Trophoblast cell (in vitro differentiated cells and primary cell): Measurements from ENCODE around the gene PLA1A.

Experiments
- DNase-seq, 2 donors: peaks; one replicate each; pipeline ENCODE4 v3.0.0-alpha.2; 2016
- H2AFZ ChIP-seq: 2 replicates; pipeline ENCODE4 v1.6.1; 2013; ENCODE audit warnings: low read length, moderate library complexity, mild to moderate bottlenecking; ENCODE audit not compliant: insufficient read depth, poor library complexity
- H2AK5ac ChIP-seq: 2 replicates; pipeline ENCODE4 v1.6.1; 2013; ENCODE audit warnings: mild to moderate bottlenecking, low read length
- H2BK120ac ChIP-seq: 2 replicates; pipeline ENCODE4 v1.6.1; 2013; ENCODE audit warnings: low read length, mild to moderate bottlenecking, moderate library complexity; ENCODE audit not compliant: insufficient read depth, poor library complexity
- H2BK12ac ChIP-seq: 2 replicates; pipeline ENCODE4 v1.6.1; 2013; ENCODE audit warnings: mild to moderate bottlenecking, low read length, moderate library complexity
- H2BK5ac ChIP-seq: 2 replicates; pipeline ENCODE4 v1.6.1; 2013; ENCODE audit warnings: low read length, low read depth, moderate library complexity, mild to moderate bottlenecking; ENCODE audit not compliant: poor library complexity
- H3K14ac ChIP-seq: 2 replicates; pipeline ENCODE4 v1.6.1; 2013; ENCODE audit warnings: mild to moderate bottlenecking, low read length
- H3K18ac ChIP-seq: 2 replicates; pipeline ENCODE4 v1.6.1; 2013; ENCODE audit warnings: mild to moderate bottlenecking, low read length
- H3K23ac ChIP-seq: 2 replicates; pipeline ENCODE4 v1.6.1; 2013; ENCODE audit warnings: low read length
- H3K27ac ChIP-seq: 2 replicates; pipeline ENCODE4 v1.5.1; 2013; ENCODE audit warnings: low read depth, mild to moderate bottlenecking, inconsistent platforms, low read length, moderate library complexity
- H3K27me3 ChIP-seq: 2 replicates; pipeline ENCODE4 v1.6.1; 2013; ENCODE audit warnings: inconsistent platforms, mild to moderate bottlenecking, low read length, moderate library complexity; ENCODE audit not compliant: insufficient read depth
- H3K36me3 ChIP-seq, 2 experiments: 1 replicate in 1 of 2; 2 replicates in 1 of 2; pipeline ENCODE4 v1.6.1; 2013; ENCODE audit warnings: low read length in 2 of 2, mild to moderate bottlenecking in 2 of 2, moderate library complexity in 1 of 2; ENCODE audit not compliant: insufficient read depth in 2 of 2, control insufficient read depth in 1 of 2
- H3K4ac ChIP-seq: 2 replicates; pipeline ENCODE4 v1.6.1; 2013; ENCODE audit warnings: low read depth, mild to moderate bottlenecking, low read length, moderate library complexity
- H3K4me1 ChIP-seq, 2 experiments: 1 replicate in 1 of 2; 2 replicates in 1 of 2; pipeline ENCODE4 v1.6.1; 2013; ENCODE audit warnings: low read length in 2 of 2, mild to moderate bottlenecking in 2 of 2, moderate library complexity in 1 of 2; ENCODE audit not compliant: insufficient read depth in 2 of 2, control insufficient read depth in 1 of 2
- H3K4me2 ChIP-seq: 2 replicates; pipeline ENCODE4 v1.6.1; 2013; ENCODE audit warnings: inconsistent platforms, mild to moderate bottlenecking, low read length, moderate library complexity
- H3K4me3 ChIP-seq: 2 replicates; pipeline ENCODE4 v1.5.1; 2013; ENCODE audit warnings: mild to moderate bottlenecking, low read depth, low read length, inconsistent platforms
- H3K79me1 ChIP-seq: one replicate; pipeline ENCODE4 v1.6.1; 2013; ENCODE audit warnings: low read length
- H3K79me2 ChIP-seq: 2 replicates; pipeline ENCODE4 v1.6.1; 2013; ENCODE audit warnings: low read length, mild to moderate bottlenecking; ENCODE audit not compliant: control insufficient read depth, insufficient read depth, poor library complexity
- H3K9ac ChIP-seq: 2 replicates; pipeline ENCODE4 v1.6.1; 2013; ENCODE audit warnings: mild to moderate bottlenecking, low read length
- H3K9me3 ChIP-seq: 2 replicates; pipeline ENCODE4 v1.6.1; 2013; ENCODE audit warnings: low read depth, mild to moderate bottlenecking, control low read depth, inconsistent platforms, low read length; ENCODE audit not compliant: insufficient read depth
- H4K12ac ChIP-seq: 2 replicates; pipeline ENCODE4 v1.6.1; 2013; ENCODE audit warnings: low read depth, mild to moderate bottlenecking, low read length, moderate library complexity
- H4K8ac ChIP-seq: 2 replicates; pipeline ENCODE4 v1.6.1; 2013; ENCODE audit warnings: low read depth, mild to moderate bottlenecking, low read length, moderate library complexity
- H4K91ac ChIP-seq: one replicate; pipeline ENCODE4 v1.6.1; 2013; ENCODE audit warnings: low read depth, mild to moderate bottlenecking, low read length, moderate library complexity
- WGBS: extraction: QIAGEN DNeasy Blood & Tissue Kit; methylation state at CpG from one replicate; pipeline ENCODE4 v1.1.7; 2013; ENCODE audit warnings: missing lambda C conversion rate; ENCODE audit not compliant: insufficient read length, insufficient coverage; ENCODE audit errors: extremely low coverage; 5-methylcytosine and 5-hydroxymethylcytosine counted together

PLA1A gene

GRCh38 chr3:119557192-119557876 is 40.4 kb upstream of the PLA1A start:
- H3K4me1 ChIP-seq, result no peaks in the 10 kb centered on the region
- no peak overlapping the region for H2AFZ ChIP-seq
- no peak for DNase-seq
- H3K27ac ChIP-seq, result no peak overlapping the region
- H3K14ac ChIP-seq, result no peak overlapping the region
- WGBS, result no CpG with 5 or more reads among the region's 7 CpGs
- H3K4ac ChIP-seq, result no peak overlapping the region
- H2AK5ac ChIP-seq, result no peak overlapping the region
- no peaks in the 10 kb centered on the region for H3K27me3 ChIP-seq
- H3K79me1 ChIP-seq, result no peaks in the 10 kb centered on the region
- H4K8ac ChIP-seq, result no peak overlapping the region
- H2BK12ac ChIP-seq, result no peak overlapping the region
- H3K18ac ChIP-seq, result no peak overlapping the region
- no peak overlapping the region for H3K4me3 ChIP-seq
- no peak overlapping the region for H4K91ac ChIP-seq
- no peak overlapping the region for H4K12ac ChIP-seq
- H3K4me2 ChIP-seq, result no peak overlapping the region
- H3K79me2 ChIP-seq, result no peaks in the 10 kb centered on the region
- H2BK120ac ChIP-seq, result no peak overlapping the region
- H2BK5ac ChIP-seq, result no peak overlapping the region
- no peak overlapping the region for H3K23ac ChIP-seq
- H3K9me3 ChIP-seq, result peaks cover 2% of the 10 kb centered on the region
- no peak overlapping the region for H3K9ac ChIP-seq
- H3K36me3 ChIP-seq, result no peaks in the 10 kb centered on the region

GRCh38 chr3:119557877-119558269 is 39.8 kb upstream of the PLA1A start:
- no peak overlapping the region for H3K18ac ChIP-seq
- WGBS, result no CpG with 5 or more reads among the region's 3 CpGs
- no peaks in the 10 kb centered on the region for H3K79me1 ChIP-seq

GRCh38 chr3:119558626-119559317 is 38.9 kb upstream of the PLA1A start:
- WGBS, result no CpG with 5 or more reads among the region's 9 CpGs
- Histone ChIP-seq H2BK12ac (no peak overlapping the region), H3K9ac (no peak overlapping the region), H4K91ac (no peak overlapping the region), H3K36me3 (no peaks in the 10 kb centered on the region), H2BK5ac (no peak overlapping the region), H3K4ac (no peak overlapping the region), H3K4me2 (no peak overlapping the region), H2AK5ac (no peak overlapping the region), H4K8ac (no peak overlapping the region), H3K79me2 (no peaks in the 10 kb centered on the region), H2BK120ac (no peak overlapping the region), H4K12ac (no peak overlapping the region), H3K27me3 (no peaks in the 10 kb centered on the region), H3K4me1 (no peaks in the 10 kb centered on the region), H3K79me1 (no peaks in the 10 kb centered on the region), H3K27ac (no peak overlapping the region), H3K23ac (no peak overlapping the region), H2AFZ (no peak overlapping the region), H3K14ac (no peak overlapping the region), H3K18ac (no peak overlapping the region), H3K4me3 (no peak overlapping the region), H3K9me3 (no peaks in the 10 kb centered on the region)
- DNase-seq, result no peak

More at GRCh38 chr3:119557877-119558269, 39.8 kb upstream of the PLA1A start:
- Histone ChIP-seq H3K4me2 (no peak overlapping the region), H3K9me3 (peaks cover 2% of the 10 kb centered on the region), H3K79me2 (no peaks in the 10 kb centered on the region), H4K12ac (no peak overlapping the region), H3K27me3 (no peaks in the 10 kb centered on the region), H2BK120ac (no peak overlapping the region), H2BK5ac (no peak overlapping the region), H3K4ac (no peak overlapping the region), H3K4me1 (no peaks in the 10 kb centered on the region), H4K8ac (no peak overlapping the region), H3K4me3 (no peak overlapping the region), H3K9ac (no peak overlapping the region), H3K36me3 (no peaks in the 10 kb centered on the region), H2BK12ac (no peak overlapping the region), H3K14ac (no peak overlapping the region), H3K27ac (no peak overlapping the region), H2AK5ac (no peak overlapping the region), H2AFZ (no peak overlapping the region), H4K91ac (no peak overlapping the region), H3K23ac (no peak overlapping the region)
- DNase-seq, result no peak

GRCh38 chr3:119559441-119559963 is 38.2 kb upstream of the PLA1A start, which contains the start of gene CD80:
Gene CD80, minus strand, starts transcription at chr3:119559614. Its CDS starts 1,886 bp downstream, at chr3:119557728.
- Histone ChIP-seq H3K79me2 (no peaks in the 10 kb centered on the region), H3K4me2 (no peak within 1 kb of the TSS), H3K4me3 (no peak within 1 kb of the TSS), H4K8ac (no peak within 1 kb of the TSS), H2BK120ac (no peak within 1 kb of the TSS), H3K4me1 (no peaks in the 10 kb centered on the region), H3K23ac (no peak within 1 kb of the TSS), H3K9me3 (no peaks in the 10 kb centered on the region), H3K27me3 (no peaks in the 10 kb centered on the region), H4K12ac (no peak within 1 kb of the TSS), H2BK5ac (no peak within 1 kb of the TSS), H3K27ac (no peak within 1 kb of the TSS), H3K9ac (no peak within 1 kb of the TSS), H2BK12ac (no peak within 1 kb of the TSS), H2AK5ac (no peak within 1 kb of the TSS), H3K79me1 (no peaks in the 10 kb centered on the region), H3K36me3 (no peaks in the 10 kb centered on the region), H3K4ac (no peak within 1 kb of the TSS), H2AFZ (no peak within 1 kb of the TSS), H3K14ac (no peak within 1 kb of the TSS), H4K91ac (no peak within 1 kb of the TSS), H3K18ac (no peak within 1 kb of the TSS)
- peak in 1 of 2 donors; percentile 52 for DNase-seq
- no CpG with 5 or more reads among the region's 7 CpGs for WGBS
